Epithelial cell of prostate (primary cell): Measurements from ENCODE around the gene RPS6KC1.
"Not testable (repeated sequence)": the region's sequence is repeated elsewhere in the genome, so short reads cannot be mapped to it uniquely, and the experiment has no call there.

Experiments used
- DNase-seq: peaks from one replicate; pipeline ENCODE4 v3.0.0-alpha.2; 2011; ENCODE audit warnings: low read depth, low spot score
- H3K27ac ChIP-seq: fragments of 450-650 bp; 2 replicates; pipeline ENCODE4 v1.5.1; 2017; ENCODE audit warnings: mild to moderate bottlenecking

Gene RPS6KC1

DNA sequence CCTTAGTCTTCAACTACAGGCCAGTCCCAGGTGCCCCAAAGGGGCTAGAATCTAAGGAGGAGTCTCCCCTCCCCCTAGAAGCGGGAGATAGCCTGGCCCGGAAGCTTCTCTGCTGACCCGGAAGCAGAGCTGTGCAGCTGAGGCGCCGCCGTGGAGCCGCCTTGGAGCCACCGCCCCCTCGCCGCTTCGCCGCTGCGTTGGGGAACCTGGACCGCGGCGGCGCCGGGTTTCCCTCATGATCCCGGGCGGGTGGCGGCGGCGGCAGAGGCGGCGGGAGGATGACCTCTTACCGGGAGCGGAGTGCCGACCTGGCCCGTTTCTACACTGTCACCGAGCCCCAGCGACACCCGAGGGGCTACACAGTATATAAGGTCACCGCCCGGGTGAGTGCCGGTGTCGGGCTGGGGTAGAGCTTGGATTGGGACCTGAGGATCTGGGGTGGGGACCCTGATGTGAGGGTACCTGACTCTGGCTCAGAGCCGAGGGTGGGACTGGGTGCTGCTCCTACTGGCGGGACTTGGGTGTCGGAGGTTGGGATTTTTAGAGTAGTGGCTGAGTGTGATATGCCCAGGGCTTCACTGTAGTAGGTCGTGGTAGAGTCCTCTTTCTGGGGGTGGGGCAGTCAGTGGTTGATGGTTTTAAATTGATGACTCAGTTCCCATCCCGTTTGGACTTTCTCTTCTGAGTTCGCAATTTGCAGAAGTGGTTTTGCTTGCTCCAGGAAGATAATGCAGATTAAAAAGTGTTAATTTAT, at the start of gene RPS6KC1:
TSS of gene RPS6KC1 (plus strand) at position 115 of the 754 bp plus-strand sequence. CDS start at position 279, 164 bp downstream.
- H3K27ac ChIP-seq: peak within 1 kb of the TSS; percentile 70
- peak; percentile 31 for DNase-seq

- no peak overlapping the region for H3K27ac ChIP-seq
Measured at GRCh38 chr1:213003256-213003655, 47.8 kb upstream of the RPS6KC1 start.

GRCh38 chr1:213008564-213008963, 42.5 kb upstream of the RPS6KC1 start:
- DNase-seq: no peak
- no peak overlapping the region for H3K27ac ChIP-seq

More at GRCh38 chr1:213003256-213003655, 47.8 kb upstream of the RPS6KC1 start:
- DNase-seq: no peak

GRCh38 chr1:213014642-213015041, 36.4 kb upstream of the RPS6KC1 start:
- DNase-seq: no peak
- peak overlapping the region; percentile 76 for H3K27ac ChIP-seq

DNA sequence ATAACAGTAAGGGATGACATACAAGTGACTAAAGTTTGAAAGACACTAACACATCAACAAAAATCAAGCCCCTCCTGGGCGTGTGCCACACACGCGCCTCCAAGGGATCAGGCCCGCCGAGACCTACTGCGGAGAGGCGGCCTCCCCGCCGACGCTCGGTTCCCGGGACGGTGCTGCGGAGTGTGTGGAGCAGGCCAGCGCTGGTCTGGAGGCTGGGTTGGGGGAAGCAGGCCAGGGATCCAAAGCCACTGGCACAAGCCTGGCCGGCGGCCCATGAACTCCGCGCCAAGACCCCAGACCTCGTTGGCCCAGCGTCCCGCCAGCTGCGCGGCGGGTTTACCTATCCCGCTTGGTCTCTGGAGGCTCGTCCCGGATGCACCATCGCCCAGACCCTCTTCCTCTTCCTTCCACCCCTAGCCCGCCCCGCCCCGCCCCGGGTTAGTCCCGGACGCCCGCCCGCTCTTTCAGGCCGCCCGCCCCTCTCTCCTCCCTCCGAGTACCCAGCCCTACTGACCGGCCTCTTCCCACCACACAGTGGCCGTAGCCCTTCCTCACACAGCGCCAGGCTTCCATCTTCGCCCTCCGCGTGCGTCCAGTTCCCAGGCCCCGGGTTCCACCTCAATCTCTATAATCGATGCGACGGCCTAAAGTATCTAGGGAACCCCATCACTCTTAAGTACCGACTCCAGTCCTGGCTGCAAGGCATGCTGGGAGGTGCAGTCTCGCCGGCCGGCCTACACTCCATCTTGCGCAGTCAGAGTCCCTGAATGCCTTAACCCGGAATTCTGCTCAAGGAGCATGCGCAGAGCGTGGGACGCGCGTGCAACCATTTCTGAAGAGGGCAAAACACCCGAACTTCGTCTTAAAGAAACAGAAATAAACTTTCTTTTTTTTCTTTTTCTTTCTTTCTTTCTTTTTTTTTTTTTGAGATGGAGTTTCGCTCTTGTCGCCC, 35.7 kb upstream of the RPS6KC1 start, which contains the start of gene ANGEL2:
TSS of gene ANGEL2 (minus strand) at position 769 of the 952 bp plus-strand sequence. CDS start at position 573, 196 bp downstream.
- peak within 1 kb of the TSS; percentile 76 for H3K27ac ChIP-seq
- DNase-seq: peak; percentile 88

DNA sequence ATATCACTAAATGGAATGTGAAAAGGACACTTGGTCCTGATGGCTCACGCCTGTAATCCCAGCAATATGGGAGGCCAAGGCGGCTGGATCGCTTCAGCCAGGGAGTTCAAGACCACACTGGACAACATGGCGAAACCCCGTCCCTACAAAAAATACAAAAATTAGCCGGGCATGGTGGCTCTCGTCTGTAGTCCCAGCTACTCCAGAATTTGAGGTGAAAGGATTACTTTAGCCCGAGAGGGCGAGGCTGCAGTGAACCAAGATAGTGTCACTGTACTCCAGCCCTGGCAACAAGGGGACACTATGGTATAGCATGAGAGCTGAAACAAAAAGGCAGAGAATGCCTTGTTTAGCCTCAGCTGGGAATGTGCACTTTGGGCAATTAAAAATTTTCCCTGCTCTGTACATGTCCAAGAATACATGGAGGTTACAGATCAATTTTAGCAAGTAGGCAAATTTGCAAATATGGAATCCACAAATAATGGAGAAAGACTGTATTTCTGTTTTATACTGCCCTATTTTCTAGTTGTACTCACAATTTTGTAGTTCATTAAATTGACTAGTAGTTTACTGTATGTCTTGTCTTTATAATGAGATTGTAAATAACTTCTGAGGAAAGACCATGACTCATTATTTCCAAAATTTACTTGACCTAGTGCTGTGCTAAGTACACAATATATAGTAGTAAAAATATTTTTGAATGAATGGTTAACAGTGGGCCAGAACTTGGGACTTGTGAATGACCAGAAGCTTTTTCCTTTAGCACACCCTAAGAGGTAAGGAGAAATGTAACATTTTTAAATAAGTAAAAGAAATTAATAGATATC, 33.4 kb upstream of the RPS6KC1 start:
- no peak overlapping the region for H3K27ac ChIP-seq
- no peak for DNase-seq

DNA sequence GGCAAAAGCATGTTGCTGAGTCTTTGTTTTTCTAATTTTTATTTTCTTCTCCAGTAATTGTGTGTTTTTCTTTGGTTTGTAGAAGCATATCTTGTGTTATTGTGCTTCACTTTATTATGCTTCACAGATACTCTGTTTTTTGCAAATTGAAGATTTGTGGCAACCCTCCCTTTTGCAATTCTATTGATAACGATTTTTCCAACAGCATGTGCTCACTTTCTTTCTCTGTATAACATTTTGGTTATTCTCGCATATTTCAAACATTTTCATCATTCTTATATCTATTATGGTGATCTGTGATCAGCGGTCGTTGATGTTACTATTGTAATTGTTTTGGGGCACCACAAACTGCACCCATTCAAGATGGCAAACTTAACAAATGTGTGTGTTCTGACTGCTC, 31.6 kb upstream of the RPS6KC1 start:
- no peak overlapping the region for H3K27ac ChIP-seq
- DNase-seq: no peak

DNA sequence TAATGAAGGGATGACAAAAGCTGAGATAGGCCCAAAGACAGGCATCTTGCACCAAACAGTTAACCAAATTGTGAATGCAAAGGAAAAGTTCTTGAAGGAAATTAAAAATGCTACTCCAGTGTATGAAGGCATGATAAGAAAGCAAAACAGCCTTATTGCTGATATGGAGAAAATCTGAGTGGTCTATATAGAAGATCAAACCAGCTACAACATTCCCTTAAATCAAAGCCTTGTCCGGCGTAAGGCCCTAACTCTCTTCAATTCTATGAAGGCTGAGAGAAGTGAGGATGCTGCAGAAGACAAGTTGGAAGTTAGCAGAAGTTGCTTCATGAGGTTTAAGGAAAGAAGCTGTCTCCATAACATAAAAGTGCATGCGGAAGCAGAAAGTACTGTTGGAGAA, 31.0 kb upstream of the RPS6KC1 start:
- no peak overlapping the region for H3K27ac ChIP-seq
- no peak for DNase-seq

DNA sequence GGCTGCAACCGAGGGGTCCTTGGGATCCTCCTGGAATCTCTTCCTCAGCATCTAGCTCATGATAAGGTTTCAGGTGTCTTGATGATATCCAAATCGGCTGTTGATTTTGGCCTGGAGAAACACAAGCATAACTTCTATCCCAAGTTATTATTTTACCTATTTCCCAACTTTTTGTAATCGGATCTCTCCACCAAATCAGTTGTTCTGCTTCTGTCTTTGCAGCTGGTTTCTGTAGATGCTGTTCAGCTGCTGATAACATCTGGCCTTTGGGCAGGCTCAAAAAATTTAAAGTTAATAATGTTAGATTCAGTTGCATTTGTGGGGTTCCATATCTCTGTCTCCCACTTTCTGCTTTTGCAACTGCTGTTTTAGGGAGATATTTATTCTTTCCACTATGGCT, 24.0 kb upstream of the RPS6KC1 start:
- not testable (repeated sequence) for DNase-seq, H3K27ac ChIP-seq

- no peak for DNase-seq
- no peak overlapping the region for H3K27ac ChIP-seq
Measured at GRCh38 chr1:213032651-213033050, 18.4 kb upstream of the RPS6KC1 start.

DNA sequence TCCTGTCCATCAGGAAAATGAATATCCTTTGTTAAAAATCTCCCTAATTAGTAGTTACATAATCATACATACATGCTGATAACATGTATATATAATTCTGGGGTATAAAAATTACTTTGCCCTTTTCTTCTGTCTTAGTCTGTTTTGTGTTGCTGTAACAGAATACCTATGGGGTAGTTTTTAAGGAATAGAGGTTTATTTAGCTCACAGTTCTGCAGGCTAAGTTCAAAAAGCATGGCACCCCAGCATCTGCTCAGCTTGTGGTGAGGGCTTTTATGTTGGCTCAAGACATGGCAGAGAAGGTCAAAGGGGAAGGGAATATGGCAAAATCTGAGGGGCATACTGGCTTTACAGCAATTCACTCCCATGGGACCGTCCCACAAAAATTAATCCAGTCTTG, 16.3 kb upstream of the RPS6KC1 start:
- no peak overlapping the region for H3K27ac ChIP-seq
- DNase-seq: no peak

DNA sequence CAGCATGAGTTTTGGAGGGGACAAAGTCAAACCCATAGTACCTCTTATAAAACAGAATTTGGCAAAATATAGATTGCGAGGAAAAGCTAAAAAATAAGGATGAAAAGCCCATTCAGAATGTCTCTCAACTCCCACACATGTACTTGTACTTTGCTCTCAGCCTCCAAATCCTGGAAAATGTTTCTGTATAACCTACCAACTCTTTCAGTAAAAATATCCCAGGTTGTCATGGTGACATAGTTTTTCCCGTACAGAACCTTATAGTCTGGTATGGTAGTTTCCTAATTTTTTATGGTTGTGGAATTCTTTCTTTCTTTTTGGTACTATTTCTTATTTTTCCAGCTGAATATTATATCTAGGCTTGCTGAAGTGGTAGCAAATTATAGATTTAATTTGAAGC, 15.5 kb upstream of the RPS6KC1 start:
- H3K27ac ChIP-seq: no peak overlapping the region
- no peak for DNase-seq

GRCh38 chr1:213041443-213041842, 9.6 kb upstream of the RPS6KC1 start:
- DNase-seq: peak; percentile 2
- H3K27ac ChIP-seq: no peak overlapping the region

- H3K27ac ChIP-seq, DNase-seq: not testable (repeated sequence)
Measured at GRCh38 chr1:213045321-213046226, 5.5 kb upstream of the RPS6KC1 start.

GRCh38 chr1:213049232-213049631, 1.8 kb upstream of the RPS6KC1 start:
- DNase-seq: no peak
- no peak overlapping the region for H3K27ac ChIP-seq

DNA sequence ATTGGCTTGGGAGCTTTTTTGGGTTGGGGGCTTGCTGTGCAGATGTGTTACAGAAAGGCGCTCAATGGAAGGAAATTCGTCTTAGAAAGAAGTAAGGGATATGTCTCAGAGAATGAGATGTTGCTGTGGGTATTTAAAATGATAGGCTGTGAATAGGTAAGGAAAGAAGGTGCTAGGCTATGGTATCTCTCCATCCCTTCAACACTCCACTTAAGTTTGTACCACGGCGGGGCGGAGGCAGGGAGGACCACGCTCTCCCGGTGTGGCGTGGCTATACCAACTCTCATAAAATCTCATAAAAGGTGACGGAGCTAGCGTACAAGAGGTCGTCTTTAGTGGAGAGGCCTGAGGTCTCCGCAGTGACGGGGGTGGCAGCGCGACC, 305 bp upstream of the RPS6KC1 start:
- peak overlapping the region; percentile 70 for H3K27ac ChIP-seq
- no peak for DNase-seq

- peak overlapping the region; percentile 70 for H3K27ac ChIP-seq
- no peak for DNase-seq
Measured at GRCh38 chr1:213051881-213052202, 801 bp downstream of the RPS6KC1 start.

DNA sequence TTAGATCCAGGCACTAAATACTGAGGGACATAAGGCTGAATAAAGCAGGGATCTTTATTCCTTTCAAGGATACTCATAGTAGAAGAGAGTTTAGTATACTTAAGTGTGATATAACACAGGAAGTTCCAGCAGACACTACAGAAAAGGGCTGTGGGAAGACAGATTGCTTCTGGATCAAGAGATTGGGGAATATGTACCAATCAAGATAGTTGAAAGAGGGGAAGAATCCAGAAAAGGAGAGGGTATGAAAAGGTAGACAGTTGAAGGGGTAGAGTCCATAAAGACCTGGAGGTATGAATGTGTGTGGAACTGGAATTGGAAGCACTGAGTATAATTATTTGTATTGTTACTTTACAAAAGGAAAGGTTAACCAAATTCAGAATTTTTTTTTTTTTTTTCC, 2.4 kb downstream of the RPS6KC1 start:
- H3K27ac ChIP-seq: no peak overlapping the region
- no peak for DNase-seq

DNA sequence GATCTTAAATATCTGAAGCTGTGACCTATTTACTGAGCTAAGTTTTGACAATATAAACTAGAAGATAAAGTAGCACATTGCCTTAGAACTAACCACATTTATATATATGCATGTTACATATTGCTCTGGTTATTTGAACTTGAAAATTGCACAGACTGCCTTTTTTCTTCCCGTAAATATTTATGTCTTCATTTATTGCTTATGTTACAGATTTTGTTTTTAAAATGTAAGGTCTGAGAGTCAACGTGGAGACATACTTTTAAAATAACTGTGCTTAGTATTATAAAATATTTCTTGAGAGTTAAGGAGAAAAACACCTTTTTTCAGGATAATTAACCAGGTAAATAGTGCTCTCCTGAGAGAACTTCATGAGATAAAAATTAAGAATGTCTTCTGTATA, 3.1 kb downstream of the RPS6KC1 start:
- DNase-seq: no peak
- no peak overlapping the region for H3K27ac ChIP-seq
